Mucosa of descending colon (tissue), 3 donors: Measurements from ENCODE around the gene RAD51B. TPM values are rescaled to one million over a fixed set of nuclear protein-coding genes. Genes with fewer than 3 reads are reported as not detected.

Source experiments
- ATAC-seq: fragments of 200-7000 bp; cut with Tn5 transposase; one replicate; pipeline ENCODE4 v1.9.1; 2020; ENCODE audit warnings: mild to moderate bottlenecking, moderate library complexity
- DNase-seq, 3 donors: peaks; one replicate each; pipeline ENCODE4 v3.0.0-alpha.2; 2020
- H3K36me3 ChIP-seq: fragments of 200-600 bp; one replicate; pipeline ENCODE4 v1.8.0; 2021; ENCODE audit warnings: low read depth, mild to moderate bottlenecking
- H3K4me1 ChIP-seq: fragments of 200-600 bp; one replicate; pipeline ENCODE4 v1.8.0; 2021; ENCODE audit warnings: low read depth, mild to moderate bottlenecking
- H3K4me3 ChIP-seq: fragments of 200-600 bp; one replicate; pipeline ENCODE4 v1.8.0; 2021; ENCODE audit warnings: mild to moderate bottlenecking
- H3K9me3 ChIP-seq: fragments of 200-600 bp; one replicate; pipeline ENCODE4 v1.8.0; 2021; ENCODE audit warnings: mild to moderate bottlenecking
- intact Hi-C, 2 donors: fragments of 100-400 bp; cut with DNase I in 1 of 2; cut with micrococcal nuclease in 1 of 2; formaldehyde crosslinking; loops; one replicate each; pipeline versions ENCODE4 v1.11.0 to v1.11.1; 2022; cut with DNase I, micrococcal nuclease
- total RNA-seq, 3 donors: library from RNA; stranded (reverse); fragmentation: NEBNext Ultra II Directional in 2 of 3; extraction: Animal tissue kit (Norgen Biotek cat#: 25700) in 2 of 3; gene quantifications; one replicate each; pipeline versions ENCODE4 v1.2.1 to v1.2.4, GENCODE V29; 2021 to 2023
- TF ChIP-seq, protein P1 (sequence below): fragments of 200-600 bp; IDR thresholded peaks from one replicate; pipeline ENCODE4 v1.8.0; 2022; ENCODE audit warnings: antibody characterized with exemption, mild to moderate bottlenecking
- donor health status: DM: no; HTN: no; CAD: no; lungs with moderate emphysema.
- donor health status: DM: no; HTN: no; CAD: no.
- donor health status: DM: no; HTN: yes; CAD: no.

Gene RAD51B
- total RNA-seq, 3 donors from 2014 or later: 15.8 to 23.3 (median 20.9) TPM

DNA sequence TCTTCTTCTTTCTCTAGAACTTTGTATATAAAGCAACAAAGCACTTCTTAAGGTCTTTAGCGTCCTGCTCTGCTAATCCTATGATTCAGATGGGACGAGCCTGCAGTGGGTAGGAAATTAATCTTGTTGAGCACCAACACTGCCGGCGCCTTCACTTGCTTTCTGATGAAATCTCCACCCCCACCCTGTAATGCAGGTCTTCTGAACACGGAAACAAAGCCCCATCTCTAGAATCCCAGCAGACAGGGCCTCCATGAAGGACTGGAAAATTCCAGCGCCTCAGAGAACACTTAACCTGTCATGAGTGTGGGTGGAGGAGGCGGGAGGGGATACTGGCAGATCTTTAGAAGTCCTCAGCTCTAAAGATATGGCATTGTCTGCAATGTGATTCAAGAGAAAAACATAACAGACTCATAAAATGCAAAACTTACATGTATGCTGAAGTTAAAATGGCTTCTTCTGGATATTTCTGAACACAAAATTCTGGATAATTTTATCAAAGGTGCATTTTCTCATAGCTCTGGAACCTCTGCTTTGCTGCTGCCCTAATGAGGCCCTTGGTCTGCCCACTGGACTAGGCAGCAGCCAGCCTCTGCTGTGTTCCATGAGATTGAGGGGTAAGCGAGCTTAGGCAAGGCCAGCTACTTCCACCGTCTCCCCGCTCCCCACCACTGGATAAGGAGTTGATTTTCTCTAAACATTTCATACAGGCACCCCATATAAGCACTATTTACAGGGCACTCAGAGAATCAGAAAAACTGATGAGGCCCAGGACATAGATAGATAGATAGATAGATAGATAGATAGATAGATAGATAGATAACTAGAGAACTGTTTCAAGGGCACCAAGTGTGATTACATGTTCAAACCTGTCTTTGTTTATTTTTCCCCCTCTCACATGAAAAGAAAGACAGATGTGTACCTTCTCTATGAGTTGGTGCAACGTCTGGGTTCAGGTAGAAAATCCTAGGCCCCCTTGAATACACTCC is 930.2 kb downstream of the RAD51B start:
- H3K9me3 ChIP-seq: no peaks in the 10 kb centered on the region
- DNase-seq (no peak), ATAC-seq (no peak)
- no peaks in the 10 kb centered on the region for H3K36me3 ChIP-seq
- intact Hi-C loops: no loop called here
- no peaks in the 10 kb centered on the region for H3K4me1 ChIP-seq
- TF ChIP-seq, protein P1, sequence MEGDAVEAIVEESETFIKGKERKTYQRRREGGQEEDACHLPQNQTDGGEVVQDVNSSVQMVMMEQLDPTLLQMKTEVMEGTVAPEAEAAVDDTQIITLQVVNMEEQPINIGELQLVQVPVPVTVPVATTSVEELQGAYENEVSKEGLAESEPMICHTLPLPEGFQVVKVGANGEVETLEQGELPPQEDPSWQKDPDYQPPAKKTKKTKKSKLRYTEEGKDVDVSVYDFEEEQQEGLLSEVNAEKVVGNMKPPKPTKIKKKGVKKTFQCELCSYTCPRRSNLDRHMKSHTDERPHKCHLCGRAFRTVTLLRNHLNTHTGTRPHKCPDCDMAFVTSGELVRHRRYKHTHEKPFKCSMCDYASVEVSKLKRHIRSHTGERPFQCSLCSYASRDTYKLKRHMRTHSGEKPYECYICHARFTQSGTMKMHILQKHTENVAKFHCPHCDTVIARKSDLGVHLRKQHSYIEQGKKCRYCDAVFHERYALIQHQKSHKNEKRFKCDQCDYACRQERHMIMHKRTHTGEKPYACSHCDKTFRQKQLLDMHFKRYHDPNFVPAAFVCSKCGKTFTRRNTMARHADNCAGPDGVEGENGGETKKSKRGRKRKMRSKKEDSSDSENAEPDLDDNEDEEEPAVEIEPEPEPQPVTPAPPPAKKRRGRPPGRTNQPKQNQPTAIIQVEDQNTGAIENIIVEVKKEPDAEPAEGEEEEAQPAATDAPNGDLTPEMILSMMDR: no peak
- H3K4me3 ChIP-seq: no peak overlapping the region

DNA sequence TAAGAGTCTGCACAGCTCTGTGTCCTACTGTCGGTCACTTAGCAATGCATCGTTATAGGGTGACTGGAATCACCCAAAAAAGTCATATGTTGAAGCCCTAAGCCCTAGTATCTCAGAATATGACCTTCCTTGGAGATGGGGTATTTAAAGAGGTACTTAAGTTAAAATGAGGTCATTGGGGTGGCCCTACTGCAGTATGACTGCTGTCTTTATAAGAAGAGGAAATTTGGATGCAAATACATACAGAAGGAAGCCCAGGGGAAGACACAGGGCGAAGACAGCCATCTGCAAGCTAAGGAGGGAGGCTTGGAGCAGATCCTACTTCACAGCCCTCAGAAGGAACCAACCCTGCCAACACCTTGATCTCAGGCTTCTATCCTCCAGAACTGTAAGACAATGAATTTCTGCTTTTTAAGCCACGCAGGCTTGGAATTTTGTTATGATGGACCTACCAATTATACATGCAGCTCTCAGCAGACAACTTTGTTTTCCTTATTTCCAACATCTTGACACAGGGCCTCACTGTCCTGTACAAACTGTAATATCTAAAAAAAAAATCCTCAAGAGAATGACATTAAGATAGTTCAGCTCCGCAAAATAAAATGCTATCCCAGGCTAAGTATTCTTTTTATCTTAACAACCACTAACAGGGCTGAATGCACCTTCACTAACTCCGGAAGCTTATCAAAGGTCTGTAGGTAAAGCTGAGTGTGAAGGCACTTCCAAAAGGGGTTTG is 932.9 kb downstream of the RAD51B start:
- DNase-seq: no peak
- Histone ChIP-seq H3K4me1 (no peaks in the 10 kb centered on the region), H3K36me3 (no peaks in the 10 kb centered on the region), H3K9me3 (no peaks in the 10 kb centered on the region), H3K4me3 (no peak overlapping the region)
- intact Hi-C loops: no loop called here
- TF ChIP-seq, protein P1: no peak
- ATAC-seq: no peak

DNA sequence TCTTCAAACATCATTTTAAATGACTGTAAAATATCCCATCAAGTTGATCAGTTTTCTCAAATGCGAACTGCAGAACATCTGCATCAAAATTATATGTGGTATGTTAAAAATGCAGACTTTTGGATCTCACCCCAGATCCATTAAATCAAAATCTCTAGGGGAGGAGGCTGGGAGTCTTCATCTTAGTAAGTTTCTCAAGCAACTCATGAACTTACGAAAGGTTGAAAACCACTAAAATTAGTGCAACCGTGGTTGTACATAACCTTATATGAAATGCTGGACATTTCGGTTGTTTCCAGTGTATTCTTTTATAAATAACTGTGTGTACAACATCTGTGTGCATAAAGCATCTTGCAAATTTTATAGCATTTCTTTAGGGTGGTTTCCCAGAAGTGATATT is 934.1 kb downstream of the RAD51B start:
- TF ChIP-seq, protein P1: no peak
- intact Hi-C loops: no loop called here
- DNase-seq (no peak), ATAC-seq (no peak)
- Histone ChIP-seq H3K4me1 (no peaks in the 10 kb centered on the region), H3K4me3 (no peak overlapping the region), H3K36me3 (no peaks in the 10 kb centered on the region), H3K9me3 (no peaks in the 10 kb centered on the region)

DNA sequence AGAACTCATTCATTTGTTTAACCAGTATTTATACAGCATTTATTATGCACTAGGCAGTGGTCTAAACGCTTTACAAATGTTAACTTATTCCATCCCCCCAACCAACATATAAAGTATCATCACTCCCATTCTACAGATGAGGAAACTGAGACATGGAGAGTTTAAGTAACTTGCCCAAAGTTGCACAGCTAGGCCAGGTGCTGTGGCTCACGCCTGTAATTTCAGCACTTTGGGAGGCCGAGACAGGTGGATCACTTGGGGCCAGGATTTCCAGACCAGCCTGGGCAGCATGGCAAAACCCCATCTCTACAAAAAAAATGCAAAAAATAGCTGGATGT is 935.4 kb downstream of the RAD51B start:
- intact Hi-C loops: no loop called here
- DNase-seq (no peak), ATAC-seq (no peak)
- Histone ChIP-seq H3K36me3 (no peaks in the 10 kb centered on the region), H3K4me3 (no peak overlapping the region), H3K4me1 (no peaks in the 10 kb centered on the region), H3K9me3 (no peaks in the 10 kb centered on the region)
- TF ChIP-seq, protein P1: no peak

DNA sequence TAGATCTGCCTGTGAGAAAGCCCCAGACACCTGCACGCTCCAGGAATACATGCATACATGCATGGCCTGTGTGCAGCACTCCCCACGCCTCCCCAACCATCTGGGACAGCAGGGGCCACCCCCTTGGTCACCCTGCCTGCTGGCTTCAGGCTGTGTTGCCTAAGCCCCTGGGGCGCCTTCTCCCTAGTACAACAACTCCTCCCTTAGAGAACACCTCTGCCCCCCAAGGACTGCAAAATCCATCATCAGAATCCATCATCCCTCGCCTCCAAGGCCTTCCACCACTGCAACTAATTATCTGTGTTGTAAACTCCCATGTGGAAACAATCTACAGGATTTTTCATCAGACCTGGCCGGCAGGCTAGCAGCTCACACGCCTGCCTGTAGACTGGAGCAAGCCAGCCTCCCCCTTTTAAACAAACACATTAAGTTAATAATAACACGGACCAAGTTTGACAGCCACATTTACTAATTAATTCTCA is 936.5 kb downstream of the RAD51B start:
- ATAC-seq (no peak), DNase-seq (no peak)
- TF ChIP-seq, protein P1: no peak
- intact Hi-C loops: no loop called here
- Histone ChIP-seq H3K4me1 (no peaks in the 10 kb centered on the region), H3K4me3 (no peak overlapping the region), H3K36me3 (no peaks in the 10 kb centered on the region), H3K9me3 (no peaks in the 10 kb centered on the region)
